ENCODE data around the gene NMRK2.
"Not testable (repeated sequence)": the region's sequence is repeated elsewhere in the genome, so short reads cannot be mapped to it uniquely, and the experiment has no call there.

Gene NMRK2

GRCh38 chr19:3964256-3965194 lies 31.7 kb downstream of the NMRK2 start:
- no peak for DNase-seq (ENCODE audit: low read depth in 2 of 2)

GRCh38 chr19:3966051-3967017 lies 33.5 kb downstream of the NMRK2 start:
- no peak for DNase-seq (ENCODE audit: low read depth in 2 of 2)

- not testable (repeated sequence) for DNase-seq (ENCODE audit: low read depth in 2 of 2)
These were observed 35.1 kb downstream of the NMRK2 start for GRCh38 chr19:3967983-3968382.

- no peak for DNase-seq (ENCODE audit: low read depth in 2 of 2)
These were observed 35.9 kb downstream of the NMRK2 start for GRCh38 chr19:3968556-3969434.

GRCh38 chr19:3969435-3970312 lies 36.8 kb downstream of the NMRK2 start:
- no peak for DNase-seq (ENCODE audit: low read depth in 2 of 2)

GRCh38 chr19:3970313-3970807 lies 37.5 kb downstream of the NMRK2 start:
- no peak for DNase-seq (ENCODE audit: low read depth in 2 of 2)

- DNase-seq (ENCODE audit: low read depth in 2 of 2) = peak; percentile 89 to 95
These were observed 38.1 kb downstream of the NMRK2 start, which contains the start of gene DAPK3 for GRCh38 chr19:3970808-3971598. Gene DAPK3, minus strand, starts transcription at chr19:3971099. Its CDS starts 1,364 bp downstream, at chr19:3969735.

- DNase-seq (ENCODE audit: low read depth in 2 of 2) = no peak
These were observed 42.3 kb downstream of the NMRK2 start for GRCh38 chr19:3975144-3975543.

GRCh38 chr19:3975637-3976087 lies 42.8 kb downstream of the NMRK2 start:
- no peak for DNase-seq (ENCODE audit: low read depth in 2 of 2)

GRCh38 chr19:3976495-3977241 lies 43.8 kb downstream of the NMRK2 start:
- DNase-seq (ENCODE audit: low read depth in 2 of 2) = no peak

- no peak for DNase-seq (ENCODE audit: low read depth in 2 of 2)
These were observed 44.6 kb downstream of the NMRK2 start for GRCh38 chr19:3977242-3978143.

GRCh38 chr19:3978145-3978544 lies 45.3 kb downstream of the NMRK2 start:
- DNase-seq (ENCODE audit: low read depth in 2 of 2) = no peak

GRCh38 chr19:3979289-3979673 lies 46.4 kb downstream of the NMRK2 start:
- DNase-seq (ENCODE audit: low read depth in 2 of 2) = no peak

- DNase-seq (ENCODE audit: low read depth in 2 of 2) = no peak
These were observed 46.9 kb downstream of the NMRK2 start for GRCh38 chr19:3979674-3980352.

GRCh38 chr19:3980353-3981251 lies 47.7 kb downstream of the NMRK2 start:
- no peak for DNase-seq (ENCODE audit: low read depth in 2 of 2)

- DNase-seq (ENCODE audit: low read depth in 2 of 2) = no peak
These were observed 48.5 kb downstream of the NMRK2 start for GRCh38 chr19:3981373-3981735.

Data from stimulated activated CD4-positive, alpha-beta T cell treated with anti-CD3 and anti-CD28 coated beads, Interleukin-4, amount 100 ng/mL, for 48 hours (primary cell).